ENCODE results near the gene LSS.

LSS gene

GRCh38 chr21:46211786-46212720, 16.5 kb downstream of the LSS start:
- peaks cover 6% of the 10 kb centered on the region for H3K36me3 Mint-ChIP-seq (ENCODE audit: insufficient read depth)

GRCh38 chr21:46211376-46211775, 17.2 kb downstream of the LSS start:
- Mint-ChIP-seq H3K4me3 (no peak overlapping the region), H3K4me1 (ENCODE audit: low read depth in 2 of 2) (peaks cover 3 to 4% of the 10 kb centered on the region in 2 donors), H3K27me3 (no peaks in the 10 kb centered on the region), H3K36me3 (ENCODE audit: insufficient read depth) (peaks cover 3% of the 10 kb centered on the region), H3K9me3 (no peaks in the 10 kb centered on the region), H3K27ac (peak overlapping the region; percentile 32 to 46)
- ATAC-seq (replicated peaks) (no peak), DNase-seq (no peak)

More at GRCh38 chr21:46211786-46212720, 16.5 kb downstream of the LSS start:
- Mint-ChIP-seq H3K4me3 (no peak overlapping the region), H3K4me1 (ENCODE audit: low read depth in 2 of 2) (peaks cover 3 to 4% of the 10 kb centered on the region in 2 donors), H3K27ac (peak overlapping the region; percentile 46 to 80), H3K9me3 (no peaks in the 10 kb centered on the region), H3K27me3 (no peaks in the 10 kb centered on the region)
- DNase-seq = no peak
- ATAC-seq (replicated peaks) = no peak

- Mint-ChIP-seq H3K9me3 (no peaks in the 10 kb centered on the region), H3K27ac (peak overlapping the region in 1 of 2 donors; percentile 32), H3K36me3 (ENCODE audit: insufficient read depth) (peaks cover 3% of the 10 kb centered on the region), H3K4me1 (ENCODE audit: low read depth in 2 of 2) (no peaks in the 10 kb centered on the region), H3K27me3 (no peaks in the 10 kb centered on the region), H3K4me3 (no peak overlapping the region)
- ATAC-seq (replicated peaks) (no peak), DNase-seq (no peak)
These were observed 18.0 kb downstream of the LSS start for GRCh38 chr21:46210378-46211136.

- H3K36me3 Mint-ChIP-seq (ENCODE audit: insufficient read depth) = peaks cover 13% of the 10 kb centered on the region
These were observed 19.5 kb downstream of the LSS start for GRCh38 chr21:46208761-46209721.

GRCh38 chr21:46207920-46208591, 20.5 kb downstream of the LSS start:
- peak overlapping the region in 1 of 2 donors; percentile 75 for H3K27ac Mint-ChIP-seq
- DNase-seq = no peak
- H3K9me3 Mint-ChIP-seq = no peaks in the 10 kb centered on the region
- H3K4me1 Mint-ChIP-seq (ENCODE audit: low read depth in 2 of 2) = no peaks in the 10 kb centered on the region
- peaks cover 21% of the 10 kb centered on the region for H3K36me3 Mint-ChIP-seq (ENCODE audit: insufficient read depth)
- H3K4me3 Mint-ChIP-seq = no peak overlapping the region
- H3K27me3 Mint-ChIP-seq = no peaks in the 10 kb centered on the region
- no peak for ATAC-seq (replicated peaks)

More at GRCh38 chr21:46208761-46209721, 19.5 kb downstream of the LSS start:
- H3K27me3 Mint-ChIP-seq = no peaks in the 10 kb centered on the region
- H3K9me3 Mint-ChIP-seq = no peaks in the 10 kb centered on the region
- H3K4me3 Mint-ChIP-seq = no peak overlapping the region
- H3K4me1 Mint-ChIP-seq (ENCODE audit: low read depth in 2 of 2) = no peaks in the 10 kb centered on the region
- ATAC-seq (replicated peaks) = no peak
- peak overlapping the region; percentile 41 to 56 for H3K27ac Mint-ChIP-seq
- no peak for DNase-seq

- peaks cover 21% of the 10 kb centered on the region for H3K36me3 Mint-ChIP-seq (ENCODE audit: insufficient read depth)
- H3K9me3 Mint-ChIP-seq = no peaks in the 10 kb centered on the region
- H3K4me3 Mint-ChIP-seq = no peak overlapping the region
- H3K27ac Mint-ChIP-seq = peak overlapping the region in 1 of 2 donors; percentile 75
- H3K4me1 Mint-ChIP-seq (ENCODE audit: low read depth in 2 of 2) = no peaks in the 10 kb centered on the region
- DNase-seq (no peak), ATAC-seq (replicated peaks) (no peak)
- H3K27me3 Mint-ChIP-seq = no peaks in the 10 kb centered on the region
These were observed 21.3 kb downstream of the LSS start for GRCh38 chr21:46207006-46207919.

- Mint-ChIP-seq H3K9me3 (no peaks in the 10 kb centered on the region), H3K27ac (peak overlapping the region in 1 of 2 donors; percentile 59), H3K4me1 (ENCODE audit: low read depth in 2 of 2) (no peaks in the 10 kb centered on the region), H3K36me3 (ENCODE audit: insufficient read depth) (peaks cover 21% of the 10 kb centered on the region), H3K27me3 (no peaks in the 10 kb centered on the region), H3K4me3 (no peak overlapping the region)
- no peak for ATAC-seq (replicated peaks)
- DNase-seq = no peak
These were observed 22.2 kb downstream of the LSS start for GRCh38 chr21:46206163-46207005.

GRCh38 chr21:46205766-46206162, 22.8 kb downstream of the LSS start:
- no peak for ATAC-seq (replicated peaks)
- Mint-ChIP-seq H3K27ac (peak overlapping the region in 1 of 2 donors; percentile 59), H3K4me1 (ENCODE audit: low read depth in 2 of 2) (no peaks in the 10 kb centered on the region), H3K36me3 (ENCODE audit: insufficient read depth) (peaks cover 21% of the 10 kb centered on the region), H3K4me3 (no peak overlapping the region), H3K9me3 (no peaks in the 10 kb centered on the region), H3K27me3 (no peaks in the 10 kb centered on the region)
- no peak for DNase-seq

GRCh38 chr21:46205166-46205565, 23.4 kb downstream of the LSS start:
- ATAC-seq (replicated peaks) = no peak
- Mint-ChIP-seq H3K27ac (no peak overlapping the region), H3K4me3 (no peak overlapping the region), H3K9me3 (no peaks in the 10 kb centered on the region), H3K27me3 (no peaks in the 10 kb centered on the region), H3K36me3 (ENCODE audit: insufficient read depth) (peaks cover 19% of the 10 kb centered on the region), H3K4me1 (ENCODE audit: low read depth in 2 of 2) (no peaks in the 10 kb centered on the region)
- DNase-seq = no peak

- ATAC-seq (replicated peaks) (no peak), DNase-seq (no peak)
- Mint-ChIP-seq H3K4me3 (no peak overlapping the region), H3K27ac (peak overlapping the region; percentile 27 to 33), H3K9me3 (no peaks in the 10 kb centered on the region), H3K36me3 (ENCODE audit: insufficient read depth) (peaks cover 30% of the 10 kb centered on the region), H3K4me1 (ENCODE audit: low read depth in 2 of 2) (peaks cover 0 to 6% of the 10 kb centered on the region in 2 donors), H3K27me3 (no peaks in the 10 kb centered on the region)
These were observed 25.4 kb downstream of the LSS start for GRCh38 chr21:46203203-46203600.

GRCh38 chr21:46202592-46203202, 25.9 kb downstream of the LSS start:
- ATAC-seq (replicated peaks) (no peak), DNase-seq (no peak)
- Mint-ChIP-seq H3K9me3 (no peaks in the 10 kb centered on the region), H3K27me3 (no peaks in the 10 kb centered on the region), H3K36me3 (ENCODE audit: insufficient read depth) (peaks cover 35% of the 10 kb centered on the region), H3K4me3 (no peak overlapping the region), H3K27ac (peak overlapping the region; percentile 27 to 33), H3K4me1 (ENCODE audit: low read depth in 2 of 2) (peaks cover 0 to 6% of the 10 kb centered on the region in 2 donors)
